ENCODE data around the gene TMEM181.
"Not testable (repeated sequence)": the region's sequence is repeated elsewhere in the genome, so short reads cannot be mapped to it uniquely, and the experiment has no call there.

TMEM181 gene

GRCh38 chr6:158545043-158545966 lies 14.6 kb upstream of the TMEM181 start:
- no peak for DNase-seq (ENCODE audit: extremely low read depth, low read depth)
- no peak overlapping the region for H3K4me3 ChIP-seq (replicated peaks; ENCODE audit: low read depth, low read length)
- TF ChIP-seq, protein P1, sequence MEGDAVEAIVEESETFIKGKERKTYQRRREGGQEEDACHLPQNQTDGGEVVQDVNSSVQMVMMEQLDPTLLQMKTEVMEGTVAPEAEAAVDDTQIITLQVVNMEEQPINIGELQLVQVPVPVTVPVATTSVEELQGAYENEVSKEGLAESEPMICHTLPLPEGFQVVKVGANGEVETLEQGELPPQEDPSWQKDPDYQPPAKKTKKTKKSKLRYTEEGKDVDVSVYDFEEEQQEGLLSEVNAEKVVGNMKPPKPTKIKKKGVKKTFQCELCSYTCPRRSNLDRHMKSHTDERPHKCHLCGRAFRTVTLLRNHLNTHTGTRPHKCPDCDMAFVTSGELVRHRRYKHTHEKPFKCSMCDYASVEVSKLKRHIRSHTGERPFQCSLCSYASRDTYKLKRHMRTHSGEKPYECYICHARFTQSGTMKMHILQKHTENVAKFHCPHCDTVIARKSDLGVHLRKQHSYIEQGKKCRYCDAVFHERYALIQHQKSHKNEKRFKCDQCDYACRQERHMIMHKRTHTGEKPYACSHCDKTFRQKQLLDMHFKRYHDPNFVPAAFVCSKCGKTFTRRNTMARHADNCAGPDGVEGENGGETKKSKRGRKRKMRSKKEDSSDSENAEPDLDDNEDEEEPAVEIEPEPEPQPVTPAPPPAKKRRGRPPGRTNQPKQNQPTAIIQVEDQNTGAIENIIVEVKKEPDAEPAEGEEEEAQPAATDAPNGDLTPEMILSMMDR (IDR thresholded peaks at IDR 0.05; ENCODE audit: low read depth, low read length, missing control alignments) = no peak

DNA sequence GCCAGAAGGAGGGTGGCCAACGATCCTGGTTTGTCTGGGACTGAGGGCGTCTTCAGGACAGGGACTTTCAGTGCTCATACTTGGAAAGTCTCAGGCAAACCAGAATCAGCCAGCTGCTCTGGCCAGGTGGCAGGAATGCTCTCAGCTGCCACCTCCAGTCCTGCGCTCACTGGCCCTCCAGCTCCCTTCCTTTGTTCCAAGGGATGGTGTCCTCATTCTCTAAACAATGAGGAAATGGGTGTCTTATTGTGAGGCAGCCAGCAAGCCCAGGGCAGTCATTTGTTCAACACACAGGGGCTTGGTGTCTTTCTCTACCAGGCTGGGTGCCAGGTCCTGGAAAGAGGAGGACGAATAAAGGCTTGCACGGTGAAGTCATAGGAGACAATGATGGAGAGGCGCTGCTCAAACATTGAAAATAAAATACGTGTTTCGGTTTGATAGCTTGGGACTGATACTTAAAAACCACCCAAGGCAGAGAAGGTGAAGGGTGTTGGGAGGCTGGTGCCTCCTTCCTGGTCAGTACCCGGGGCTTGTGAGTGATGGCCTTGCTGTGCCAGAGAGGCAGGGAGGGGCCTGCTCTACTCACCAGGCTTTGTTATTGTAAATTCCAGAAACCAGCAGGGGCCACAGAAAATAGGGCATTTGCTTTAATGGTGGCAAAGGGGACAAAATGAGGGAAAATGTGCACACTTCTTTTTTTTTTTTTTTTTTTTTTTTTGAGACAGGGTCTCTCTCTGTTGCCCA lies 11.3 kb upstream of the TMEM181 start:
- TF ChIP-seq, protein P1 (IDR thresholded peaks at IDR 0.05; ENCODE audit: low read depth, low read length, missing control alignments) = no peak
- H3K4me3 ChIP-seq (replicated peaks; ENCODE audit: low read depth, low read length) = no peak overlapping the region
- no peak for DNase-seq (ENCODE audit: extremely low read depth, low read depth)

DNA sequence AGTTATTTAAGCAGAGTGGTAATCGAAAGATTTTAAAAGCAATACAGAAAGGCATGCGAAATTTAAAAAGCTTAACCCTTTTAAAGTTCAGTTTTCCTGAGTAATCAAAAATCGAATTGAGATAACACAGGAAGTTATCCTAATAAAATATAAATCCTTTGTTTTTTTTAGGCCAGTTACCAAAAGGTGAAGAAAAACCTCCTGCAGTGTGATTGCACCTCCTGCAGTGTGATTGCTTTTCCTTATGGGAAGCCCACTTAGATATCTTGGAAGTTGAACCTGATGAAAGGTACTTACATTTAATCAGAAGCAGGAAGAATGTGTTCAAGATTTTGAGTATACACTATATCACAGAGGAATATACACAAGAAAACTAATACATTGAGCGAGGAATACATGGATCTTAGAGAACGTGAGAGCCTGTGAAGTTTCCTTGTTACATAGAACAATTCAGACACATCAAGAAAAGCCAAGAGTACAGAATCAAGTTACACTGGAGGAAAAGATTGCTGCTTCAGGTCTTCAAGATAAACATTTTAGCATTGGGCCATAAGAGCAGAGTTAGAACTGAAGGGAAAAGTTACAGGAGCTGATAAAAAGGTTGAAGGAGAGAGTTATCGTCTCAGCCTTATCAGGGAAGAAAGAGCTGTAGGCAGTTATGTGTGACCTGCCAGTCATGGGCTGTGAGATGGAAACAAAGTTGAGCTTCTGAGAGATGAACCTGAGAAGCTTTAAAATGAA lies 7.7 kb upstream of the TMEM181 start:
- no peak overlapping the region for H3K4me3 ChIP-seq (replicated peaks; ENCODE audit: low read depth, low read length)
- no peak for DNase-seq (ENCODE audit: extremely low read depth, low read depth)
- TF ChIP-seq, protein P1 (IDR thresholded peaks at IDR 0.05; ENCODE audit: low read depth, low read length, missing control alignments) = no peak

DNA sequence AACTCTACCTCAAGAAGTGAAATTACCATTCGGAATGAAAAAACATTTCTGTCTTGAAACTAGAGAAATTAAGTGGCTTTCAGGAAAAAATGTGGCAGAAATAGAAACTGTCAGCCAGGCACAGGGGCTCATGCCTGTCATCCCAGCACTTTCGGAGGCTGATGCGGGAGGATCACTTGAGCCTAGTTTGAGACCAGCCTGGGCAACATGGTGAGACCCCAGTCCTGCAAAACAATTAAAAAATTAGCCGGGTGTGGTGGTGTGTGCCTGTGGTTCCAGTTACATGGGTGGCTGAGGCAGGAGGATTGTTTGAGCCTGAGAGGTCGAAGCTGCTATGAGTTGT lies 7.1 kb upstream of the TMEM181 start:
- DNase-seq (ENCODE audit: extremely low read depth, low read depth) = no peak
- H3K4me3 ChIP-seq (replicated peaks; ENCODE audit: low read depth, low read length) = no peak overlapping the region
- TF ChIP-seq, protein P1 (IDR thresholded peaks at IDR 0.05; ENCODE audit: low read depth, low read length, missing control alignments) = no peak

DNA sequence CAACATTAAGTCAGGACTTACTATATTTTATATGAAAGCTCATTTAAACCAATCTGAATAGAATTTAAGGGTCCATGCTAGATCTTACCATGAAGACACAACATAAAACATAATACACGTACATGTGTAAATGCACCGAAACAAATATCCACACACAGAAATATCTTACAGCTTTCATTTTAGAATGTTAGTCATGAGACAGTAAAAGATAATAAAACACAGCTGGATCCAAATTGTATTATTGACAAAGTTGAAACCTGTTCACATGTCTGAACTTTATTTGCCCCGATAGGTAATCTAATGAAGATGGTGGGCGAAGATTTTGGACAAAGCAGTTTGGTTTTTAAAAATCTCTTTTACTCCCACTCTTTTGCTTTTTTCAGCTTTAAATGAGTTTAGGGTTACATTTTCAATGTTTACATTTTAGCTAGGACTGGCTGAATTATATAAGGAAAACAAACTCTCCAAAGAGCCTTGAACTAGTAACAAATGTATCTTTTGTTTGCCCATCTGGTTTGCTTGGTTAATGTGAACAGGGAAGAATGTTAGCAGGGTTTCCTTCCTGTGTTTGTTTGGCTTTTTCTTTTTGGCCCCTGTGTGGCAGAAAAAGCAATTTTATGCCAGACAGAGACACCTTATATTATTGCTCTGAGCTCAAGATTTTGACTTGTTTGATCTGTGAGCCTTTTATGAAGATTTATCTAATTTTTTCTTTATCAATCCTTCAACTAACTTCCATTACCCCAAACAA lies 5.1 kb upstream of the TMEM181 start:
- no peak for DNase-seq (ENCODE audit: extremely low read depth, low read depth)
- no peak overlapping the region for H3K4me3 ChIP-seq (replicated peaks; ENCODE audit: low read depth, low read length)
- TF ChIP-seq, protein P1 (IDR thresholded peaks at IDR 0.05; ENCODE audit: low read depth, low read length, missing control alignments) = no peak

- no peak overlapping the region for H3K4me3 ChIP-seq (replicated peaks; ENCODE audit: low read depth, low read length)
- no peak for DNase-seq (ENCODE audit: extremely low read depth, low read depth)
- TF ChIP-seq, protein P1 (IDR thresholded peaks at IDR 0.05; ENCODE audit: low read depth, low read length, missing control alignments) = no peak
Measured at GRCh38 chr6:158556113-158556512, 3.8 kb upstream of the TMEM181 start.

- H3K4me3 ChIP-seq (replicated peaks; ENCODE audit: low read depth, low read length); DNase-seq (ENCODE audit: extremely low read depth, low read depth): not testable (repeated sequence)
Measured at GRCh38 chr6:158557110-158557509, 2.8 kb upstream of the TMEM181 start.
